CD4-positive, CD25-positive, alpha-beta regulatory T cell (primary cell): ENCODE data around the gene FXYD4. TPM values are rescaled to one million over a fixed set of nuclear protein-coding genes. Genes with fewer than 3 reads are reported as not detected.
"Not testable (repeated sequence)": the region's sequence is repeated elsewhere in the genome, so short reads cannot be mapped to it uniquely, and the experiment has no call there.

ENCODE experiments used
- ATAC-seq, 2 donors: fragments of 150-1000 bp; cut with Tn5 transposase; one replicate each; pipeline ENCODE4 v1.10.0; 2021; ENCODE audit warnings: low read depth in 2 of 2, moderate number of reproducible peaks in 2 of 2, moderate library complexity in 1 of 2
- DNase-seq, 3 donors: peaks; one replicate each; pipeline versions ENCODE4 v3.0.0 to v3.0.0-alpha.2; 2012 to 2022; ENCODE audit warnings: mixed read lengths in 1 of 3
- H3K27ac ChIP-seq: one replicate; pipeline ENCODE4 v1.7.0; 2013; ENCODE audit warnings: mild to moderate bottlenecking, low read length; ENCODE audit not compliant: insufficient read depth, poor library complexity, severe bottlenecking
- H3K27me3 ChIP-seq: one replicate; pipeline ENCODE4 v1.7.0; 2013; ENCODE audit warnings: low read length; ENCODE audit not compliant: control insufficient read depth, insufficient read depth
- H3K36me3 ChIP-seq: one replicate; pipeline ENCODE4 v1.7.0; 2013; ENCODE audit warnings: mild to moderate bottlenecking, low read length, moderate library complexity; ENCODE audit not compliant: control insufficient read depth, insufficient read depth
- H3K4me1 ChIP-seq: 2 replicates; pipeline ENCODE4 v1.7.0; 2013; ENCODE audit warnings: mild to moderate bottlenecking, low read length; ENCODE audit not compliant: insufficient read depth, control insufficient read depth, poor library complexity, severe bottlenecking
- H3K4me3 ChIP-seq: one replicate; pipeline ENCODE4 v1.7.0; 2013; ENCODE audit warnings: low read depth, mild to moderate bottlenecking, low read length, moderate library complexity
- H3K9me3 ChIP-seq, 2 experiments: 1 replicate in 1 of 2; 2 replicates in 1 of 2; pipeline ENCODE4 v1.7.0; 2013; ENCODE audit warnings: low read length in 2 of 2, mild to moderate bottlenecking in 1 of 2, moderate library complexity in 1 of 2; ENCODE audit not compliant: control insufficient read depth in 2 of 2
- H3K27ac Mint-ChIP-seq, 3 donors: one replicate each; pipeline ENCODE4 v1.8.0; 2020 to 2022; ENCODE audit warnings: mild to moderate bottlenecking in 3 of 3, mixed read lengths in 3 of 3, moderate library complexity in 2 of 3
- H3K27me3 Mint-ChIP-seq: one replicate; pipeline ENCODE4 v1.8.0; 2022; ENCODE audit warnings: mild to moderate bottlenecking, mixed read lengths
- H3K36me3 Mint-ChIP-seq: one replicate; pipeline ENCODE4 v1.8.0; 2020; ENCODE audit warnings: mixed read lengths
- H3K4me1 Mint-ChIP-seq, 4 donors: one replicate each; pipeline ENCODE4 v1.8.0; 2020 to 2022; ENCODE audit warnings: mixed read lengths in 4 of 4, mild to moderate bottlenecking in 1 of 4
- H3K4me3 Mint-ChIP-seq, 4 donors: one replicate each; pipeline ENCODE4 v1.8.0; 2020 to 2022; ENCODE audit warnings: mild to moderate bottlenecking in 4 of 4, mixed read lengths in 4 of 4, moderate library complexity in 3 of 4
- H3K9me3 Mint-ChIP-seq, 7 donors: one replicate each; pipeline ENCODE4 v1.8.0; 2020 to 2022; ENCODE audit warnings: mixed read lengths in 7 of 7, mild to moderate bottlenecking in 3 of 7, moderate library complexity in 2 of 7
- polyA plus RNA-seq, 4 donors: library from polyadenylated mRNA; unstranded; fragments of 300-500 nt; fragmentation: Illumina TruSeq; gene quantifications; one replicate each; pipeline ENCODE4 v1.2.3, GENCODE V29; 2021
- total RNA-seq: library from RNA; stranded (reverse); gene quantifications from one replicate; pipeline ENCODE4 v1.2.3, GENCODE V29; 2022

FXYD4 gene
- total and polyA plus RNA-seq, 5 donors from 2014 or later = not detected

- peak overlapping the region; percentile 58 for H3K27ac ChIP-seq
- H3K36me3 Mint-ChIP-seq = no peaks in the 10 kb centered on the region
- no peaks in the 10 kb centered on the region for H3K9me3 Mint-ChIP-seq
- DNase-seq (peak; percentile 29 to 67 (median 36)), ATAC-seq (peak in 1 of 2 donors; percentile 9)
- peak overlapping the region; percentile 61 to 88 (median 76) for H3K4me3 Mint-ChIP-seq
- peaks cover 28% of the 10 kb centered on the region for H3K4me1 ChIP-seq
- H3K27me3 ChIP-seq = no peaks in the 10 kb centered on the region
- no peaks in the 10 kb centered on the region for H3K27me3 Mint-ChIP-seq
- H3K9me3 ChIP-seq = no peaks in the 10 kb centered on the region
- H3K4me1 Mint-ChIP-seq = peaks cover 17 to 40% (median 23%) of the 10 kb centered on the region in 4 donors
- no peaks in the 10 kb centered on the region for H3K36me3 ChIP-seq
- H3K27ac Mint-ChIP-seq = peak overlapping the region; percentile 86 to 95 (median 88)
- H3K4me3 ChIP-seq = peak overlapping the region; percentile 18
Observed at GRCh38 chr10:43417950-43418768, 46.7 kb downstream of the FXYD4 start.

GRCh38 chr10:43419997-43420368, 48.5 kb downstream of the FXYD4 start:
- Mint-ChIP-seq H3K36me3 (no peaks in the 10 kb centered on the region), H3K4me1 (peaks cover 17 to 40% (median 23%) of the 10 kb centered on the region in 4 donors), H3K4me3 (peak overlapping the region; percentile 76 to 97 (median 82)), H3K9me3 (no peaks in the 10 kb centered on the region), H3K27me3 (no peaks in the 10 kb centered on the region), H3K27ac (peak overlapping the region; percentile 77 to 97 (median 90))
- Histone ChIP-seq H3K4me3 (peak overlapping the region; percentile 57), H3K9me3 (no peaks in the 10 kb centered on the region), H3K27me3 (no peaks in the 10 kb centered on the region), H3K4me1 (peaks cover 28% of the 10 kb centered on the region), H3K27ac (peak overlapping the region; percentile 91), H3K36me3 (no peaks in the 10 kb centered on the region)
- no peak for ATAC-seq
- no peak for DNase-seq

GRCh38 chr10:43420369-43421200, 49.1 kb downstream of the FXYD4 start:
- Histone ChIP-seq H3K27ac (peak overlapping the region; percentile 91), H3K27me3 (no peaks in the 10 kb centered on the region), H3K4me1 (peaks cover 28% of the 10 kb centered on the region), H3K4me3 (peak overlapping the region; percentile 90), H3K9me3 (no peaks in the 10 kb centered on the region), H3K36me3 (no peaks in the 10 kb centered on the region)
- H3K4me3 Mint-ChIP-seq = peak overlapping the region; percentile 93 to 97 (median 96)
- H3K4me1 Mint-ChIP-seq = peaks cover 17 to 40% (median 23%) of the 10 kb centered on the region in 4 donors
- DNase-seq = peak; percentile 71 to 86 (median 72)
- H3K27me3 Mint-ChIP-seq = no peaks in the 10 kb centered on the region
- ATAC-seq = peak; percentile 87 to 89
- H3K27ac Mint-ChIP-seq = peak overlapping the region; percentile 97
- H3K36me3 Mint-ChIP-seq = no peaks in the 10 kb centered on the region
- no peaks in the 10 kb centered on the region for H3K9me3 Mint-ChIP-seq

GRCh38 chr10:43421201-43421507, 49.7 kb downstream of the FXYD4 start:
- Histone ChIP-seq H3K27me3 (no peaks in the 10 kb centered on the region), H3K36me3 (no peaks in the 10 kb centered on the region), H3K9me3 (no peaks in the 10 kb centered on the region), H3K4me3 (peak overlapping the region; percentile 90), H3K27ac (peak overlapping the region; percentile 91), H3K4me1 (peaks cover 28% of the 10 kb centered on the region)
- Mint-ChIP-seq H3K4me1 (peaks cover 17 to 44% (median 23%) of the 10 kb centered on the region in 4 donors), H3K27ac (peak overlapping the region; percentile 97), H3K27me3 (no peaks in the 10 kb centered on the region), H3K36me3 (no peaks in the 10 kb centered on the region), H3K4me3 (peak overlapping the region; percentile 93 to 97 (median 96)), H3K9me3 (no peaks in the 10 kb centered on the region)
- DNase-seq (no peak), ATAC-seq (no peak)

GRCh38 chr10:43421519-43421918, 50.1 kb downstream of the FXYD4 start:
- Mint-ChIP-seq H3K4me1 (peaks cover 17 to 45% (median 23%) of the 10 kb centered on the region in 4 donors), H3K27me3 (no peaks in the 10 kb centered on the region), H3K9me3 (no peaks in the 10 kb centered on the region), H3K36me3 (no peaks in the 10 kb centered on the region), H3K4me3 (peak overlapping the region; percentile 63 to 97 (median 76)), H3K27ac (peak overlapping the region; percentile 67 to 97 (median 82))
- Histone ChIP-seq H3K27me3 (no peaks in the 10 kb centered on the region), H3K36me3 (no peaks in the 10 kb centered on the region), H3K4me1 (peaks cover 28% of the 10 kb centered on the region), H3K27ac (peak overlapping the region; percentile 91), H3K4me3 (peak overlapping the region; percentile 90), H3K9me3 (no peaks in the 10 kb centered on the region)
- no peak for ATAC-seq
- no peak for DNase-seq

- Mint-ChIP-seq H3K4me3 (peak overlapping the region in 2 of 4 donors; percentile 85 to 97), H3K4me1 (peaks cover 17 to 45% (median 23%) of the 10 kb centered on the region in 4 donors), H3K27ac (peak overlapping the region; percentile 67 to 97 (median 82))
- not testable (repeated sequence) for H3K36me3 Mint-ChIP-seq, H3K4me3 ChIP-seq, H3K36me3 ChIP-seq, ATAC-seq, H3K27me3 Mint-ChIP-seq, H3K9me3 ChIP-seq, H3K27me3 ChIP-seq, H3K27ac ChIP-seq, H3K9me3 Mint-ChIP-seq, DNase-seq
- H3K4me1 ChIP-seq = peaks cover 29% of the 10 kb centered on the region
Observed at GRCh38 chr10:43421944-43422343, 50.5 kb downstream of the FXYD4 start.

GRCh38 chr10:43424416-43424815, 53.0 kb downstream of the FXYD4 start:
- no peak overlapping the region for H3K4me3 Mint-ChIP-seq
- DNase-seq = no peak
- H3K27me3 ChIP-seq = no peaks in the 10 kb centered on the region
- peaks cover 5 to 36% (median 13%) of the 10 kb centered on the region in 4 donors for H3K4me1 Mint-ChIP-seq
- no peaks in the 10 kb centered on the region for H3K36me3 ChIP-seq
- H3K4me3 ChIP-seq = no peak overlapping the region
- H3K27me3 Mint-ChIP-seq = no peaks in the 10 kb centered on the region
- ATAC-seq = no peak
- H3K4me1 ChIP-seq = peaks cover 19% of the 10 kb centered on the region
- no peak overlapping the region for H3K27ac Mint-ChIP-seq
- H3K9me3 Mint-ChIP-seq = no peaks in the 10 kb centered on the region
- no peaks in the 10 kb centered on the region for H3K9me3 ChIP-seq
- H3K36me3 Mint-ChIP-seq = no peaks in the 10 kb centered on the region
- no peak overlapping the region for H3K27ac ChIP-seq
